ENCODE measurements around the gene PLPP6. TPM values are rescaled to one million over a fixed set of nuclear protein-coding genes. Genes with fewer than 3 reads are reported as not detected.

Gene PLPP6
- total and polyA plus RNA-seq, 2 donors (not counting 1 experiment from before 2014, with no cell fraction given), result 8.9 to 9.1 TPM

DNA sequence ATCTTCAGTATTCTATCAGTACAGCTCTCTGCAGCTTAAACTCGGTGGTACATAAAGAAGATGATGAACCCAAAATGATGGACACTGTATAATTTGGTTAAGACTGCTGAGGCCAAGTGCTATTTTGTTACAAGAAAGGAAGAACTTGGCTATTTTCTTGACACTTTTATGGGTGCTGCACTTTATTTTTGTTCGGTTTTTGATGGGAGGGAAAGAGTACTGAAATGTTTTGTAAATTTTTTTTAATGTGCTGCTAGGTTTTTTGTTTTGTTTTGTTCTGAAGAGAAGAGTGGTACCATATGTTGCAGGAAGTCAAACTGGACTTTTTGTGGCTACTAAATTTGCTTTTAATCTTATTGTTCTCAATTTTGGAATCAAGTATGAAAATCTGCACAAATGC lies 43.9 kb downstream of the PLPP6 start:
- H2AFZ ChIP-seq (ENCODE audit: low read length), result no peak overlapping the region
- H3K4me1 ChIP-seq (ENCODE audit: control insufficient read depth, extremely low read depth, insufficient read depth, low read length), result no peaks in the 10 kb centered on the region
- H4K20me1 ChIP-seq (ENCODE audit: control insufficient read depth, extremely low read depth, insufficient read depth, low read length), result no peaks in the 10 kb centered on the region
- TF ChIP-seq CTCF (conservative IDR thresholded peaks at IDR 0.05 in 1 of 2, IDR thresholded peaks at IDR 0.05 in 1 of 2; ENCODE audit: low read depth in 1 of 2, low read length in 2 of 2), result no peak
- no peak for TF ChIP-seq EZH2 (IDR thresholded peaks at IDR 0.05; ENCODE audit: low read length, missing control alignments)
- no peaks in the 10 kb centered on the region for H3K9me3 ChIP-seq (ENCODE audit: control insufficient read depth, insufficient read depth, low read depth, low read length)
- peaks cover 2% of the 10 kb centered on the region for H3K36me3 ChIP-seq (ENCODE audit: control insufficient read depth, insufficient read depth, low read length)
- H3K79me2 ChIP-seq (ENCODE audit: control insufficient read depth, insufficient read depth, low read length), result no peaks in the 10 kb centered on the region
- no peak overlapping the region for H3K4me3 ChIP-seq (replicated peaks in 1 of 4; ENCODE audit: control extremely low read depth in 1 of 4, insufficient read depth in 1 of 4, low read depth in 3 of 4, low read length in 4 of 4)
- H3K27ac ChIP-seq (ENCODE audit: insufficient read depth, low read length), result no peak overlapping the region
- H3K9ac ChIP-seq (ENCODE audit: insufficient read depth, low read length), result no peak overlapping the region
- no peak overlapping the region for H3K4me2 ChIP-seq (ENCODE audit: extremely low read depth, insufficient read depth, low read length)
- H3K27me3 ChIP-seq (ENCODE audit: control insufficient read depth, insufficient read depth, low read length), result no peaks in the 10 kb centered on the region
- DNase-seq (ENCODE audit: low read depth in 2 of 2), result no peak

- Histone ChIP-seq H3K79me2 (ENCODE audit: control insufficient read depth, insufficient read depth, low read length) (no peaks in the 10 kb centered on the region), H3K36me3 (ENCODE audit: control insufficient read depth, insufficient read depth, low read length) (peaks cover under 1% of the 10 kb centered on the region), H3K9ac (ENCODE audit: insufficient read depth, low read length) (no peak overlapping the region), H3K4me1 (ENCODE audit: control insufficient read depth, extremely low read depth, insufficient read depth, low read length) (no peaks in the 10 kb centered on the region), H3K9me3 (ENCODE audit: control insufficient read depth, insufficient read depth, low read depth, low read length) (no peaks in the 10 kb centered on the region), H3K27me3 (ENCODE audit: control insufficient read depth, insufficient read depth, low read length) (no peaks in the 10 kb centered on the region), H3K4me3 (replicated peaks in 1 of 4; ENCODE audit: control extremely low read depth in 1 of 4, insufficient read depth in 1 of 4, low read depth in 3 of 4, low read length in 4 of 4) (no peak overlapping the region), H2AFZ (ENCODE audit: low read length) (no peak overlapping the region), H3K4me2 (ENCODE audit: extremely low read depth, insufficient read depth, low read length) (no peak overlapping the region), H3K27ac (ENCODE audit: insufficient read depth, low read length) (no peak overlapping the region), H4K20me1 (ENCODE audit: control insufficient read depth, extremely low read depth, insufficient read depth, low read length) (no peaks in the 10 kb centered on the region)
- DNase-seq (ENCODE audit: low read depth in 2 of 2), result no peak
- TF ChIP-seq CTCF (conservative IDR thresholded peaks at IDR 0.05 in 1 of 2, IDR thresholded peaks at IDR 0.05 in 1 of 2; ENCODE audit: low read depth in 1 of 2, low read length in 2 of 2), result no peak
- TF ChIP-seq EZH2 (IDR thresholded peaks at IDR 0.05; ENCODE audit: low read length, missing control alignments), result no peak
Observed at GRCh38 chr9:4706971-4707622, 45.0 kb downstream of the PLPP6 start.

DNA sequence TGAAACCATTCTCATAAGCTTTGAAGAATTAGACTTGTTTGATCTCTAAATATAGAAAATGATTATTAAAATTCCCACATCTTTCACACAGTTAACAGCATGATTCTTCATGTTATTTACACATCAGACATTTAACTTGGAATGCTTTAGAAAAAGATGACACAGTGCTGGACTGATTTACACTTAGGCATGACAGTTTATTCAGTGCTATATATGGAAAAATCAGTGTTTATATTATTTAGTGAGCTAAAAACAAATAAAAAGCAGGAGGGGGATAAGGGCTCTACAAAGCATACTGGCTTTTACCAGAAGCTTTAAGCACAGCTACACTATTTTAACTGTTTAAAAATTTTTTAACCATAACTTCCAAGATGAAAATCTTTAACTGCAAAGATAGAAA lies 47.3 kb downstream of the PLPP6 start:
- no peaks in the 10 kb centered on the region for H3K4me1 ChIP-seq (ENCODE audit: control insufficient read depth, extremely low read depth, insufficient read depth, low read length)
- no peak for DNase-seq (ENCODE audit: low read depth in 2 of 2)
- H3K27ac ChIP-seq (ENCODE audit: insufficient read depth, low read length), result no peak overlapping the region
- H3K9ac ChIP-seq (ENCODE audit: insufficient read depth, low read length), result no peak overlapping the region
- H3K36me3 ChIP-seq (ENCODE audit: control insufficient read depth, insufficient read depth, low read length), result no peaks in the 10 kb centered on the region
- no peaks in the 10 kb centered on the region for H3K9me3 ChIP-seq (ENCODE audit: control insufficient read depth, insufficient read depth, low read depth, low read length)
- no peak overlapping the region for H3K4me3 ChIP-seq (replicated peaks in 1 of 4; ENCODE audit: control extremely low read depth in 1 of 4, insufficient read depth in 1 of 4, low read depth in 3 of 4, low read length in 4 of 4)
- no peak overlapping the region for H3K4me2 ChIP-seq (ENCODE audit: extremely low read depth, insufficient read depth, low read length)
- H3K27me3 ChIP-seq (ENCODE audit: control insufficient read depth, insufficient read depth, low read length), result no peaks in the 10 kb centered on the region
- TF ChIP-seq EZH2 (IDR thresholded peaks at IDR 0.05; ENCODE audit: low read length, missing control alignments) (no peak), CTCF (conservative IDR thresholded peaks at IDR 0.05 in 1 of 2, IDR thresholded peaks at IDR 0.05 in 1 of 2; ENCODE audit: low read depth in 1 of 2, low read length in 2 of 2) (no peak)
- H4K20me1 ChIP-seq (ENCODE audit: control insufficient read depth, extremely low read depth, insufficient read depth, low read length), result no peaks in the 10 kb centered on the region
- no peaks in the 10 kb centered on the region for H3K79me2 ChIP-seq (ENCODE audit: control insufficient read depth, insufficient read depth, low read length)
- no peak overlapping the region for H2AFZ ChIP-seq (ENCODE audit: low read length)

All from fibroblast of lung (primary cell).